ENCODE measurements around the gene MAB21L2.

Gene MAB21L2

GRCh38 chr4:150574678-150575077, 7.3 kb upstream of the MAB21L2 start:
- DNase-seq (ENCODE audit: low read depth, low spot score), result no peak

GRCh38 chr4:150577796-150578195, 4.2 kb upstream of the MAB21L2 start:
- no peak for DNase-seq (ENCODE audit: low read depth, low spot score)

- peak; percentile 68 for DNase-seq (ENCODE audit: low read depth, low spot score)
These were observed 3.0 kb upstream of the MAB21L2 start for GRCh38 chr4:150578745-150579501.

GRCh38 chr4:150579551-150580234, 2.3 kb upstream of the MAB21L2 start:
- peak; percentile 69 for DNase-seq (ENCODE audit: low read depth, low spot score)

GRCh38 chr4:150580306-150580705, 1.6 kb upstream of the MAB21L2 start:
- DNase-seq (ENCODE audit: low read depth, low spot score), result no peak

GRCh38 chr4:150581056-150581605, 820 bp upstream of the MAB21L2 start:
- DNase-seq (ENCODE audit: low read depth, low spot score), result no peak

- DNase-seq (ENCODE audit: low read depth, low spot score), result peak; percentile 82
These were observed 305 bp upstream of the MAB21L2 start for GRCh38 chr4:150581641-150582051.

- DNase-seq (ENCODE audit: low read depth, low spot score), result peak; percentile 64
These were observed 929 bp downstream of the MAB21L2 start for GRCh38 chr4:150582873-150583286.

GRCh38 chr4:150583287-150584110, 1.5 kb downstream of the MAB21L2 start:
- peak; percentile 76 for DNase-seq (ENCODE audit: low read depth, low spot score)

GRCh38 chr4:150584111-150584915, 2.4 kb downstream of the MAB21L2 start:
- DNase-seq (ENCODE audit: low read depth, low spot score), result no peak

GRCh38 chr4:150585611-150586010, 3.7 kb downstream of the MAB21L2 start:
- DNase-seq (ENCODE audit: low read depth, low spot score), result no peak

- no peak for DNase-seq (ENCODE audit: low read depth, low spot score)
These were observed 4.3 kb downstream of the MAB21L2 start for GRCh38 chr4:150586162-150586810.

- DNase-seq (ENCODE audit: low read depth, low spot score), result no peak
These were observed 6.4 kb downstream of the MAB21L2 start for GRCh38 chr4:150588316-150588715.

GRCh38 chr4:150589157-150589556, 7.2 kb downstream of the MAB21L2 start:
- DNase-seq (ENCODE audit: low read depth, low spot score), result no peak

GRCh38 chr4:150590631-150591030, 8.7 kb downstream of the MAB21L2 start:
- no peak for DNase-seq (ENCODE audit: low read depth, low spot score)

- peak; percentile 8 for DNase-seq (ENCODE audit: low read depth, low spot score)
These were observed 9.5 kb downstream of the MAB21L2 start for GRCh38 chr4:150591406-150591805.

- no peak for DNase-seq (ENCODE audit: low read depth, low spot score)
These were observed 10.0 kb downstream of the MAB21L2 start for GRCh38 chr4:150591904-150592303.

GRCh38 chr4:150593996-150594395, 12.0 kb downstream of the MAB21L2 start:
- peak; percentile 5 for DNase-seq (ENCODE audit: low read depth, low spot score)

- DNase-seq (ENCODE audit: low read depth, low spot score), result no peak
These were observed 17.0 kb downstream of the MAB21L2 start for GRCh38 chr4:150598909-150599308.

GRCh38 chr4:150599547-150599946, 17.6 kb downstream of the MAB21L2 start:
- DNase-seq (ENCODE audit: low read depth, low spot score), result no peak

All from astrocyte of the hippocampus (primary cell).